Naive B cell (primary cell): ENCODE results near the gene ALDH5A1. TPM values are rescaled to one million over a fixed set of nuclear protein-coding genes. Genes with fewer than 3 reads are reported as not detected.

Source experiments
- ATAC-seq, 2 donors: fragments of 150-1000 bp; cut with Tn5 transposase; 2 replicates each; pipeline ENCODE4 v1.10.0; 2021; ENCODE audit warnings: low read depth in 2 of 2, mild to moderate bottlenecking in 2 of 2, moderate library complexity in 2 of 2
- DNase-seq: peaks from one replicate; pipeline ENCODE4 v3.0.0; 2022
- H3K27ac Mint-ChIP-seq, 6 donors: one replicate each; pipeline ENCODE4 v1.8.0; 2020 to 2022; ENCODE audit warnings: mild to moderate bottlenecking in 6 of 6, mixed read lengths in 6 of 6, moderate library complexity in 5 of 6, inconsistent platforms in 2 of 6
- H3K27me3 Mint-ChIP-seq, 3 donors: one replicate each; pipeline ENCODE4 v1.8.0; 2021 to 2022; ENCODE audit warnings: mixed read lengths in 3 of 3, mild to moderate bottlenecking in 1 of 3
- H3K36me3 Mint-ChIP-seq, 2 donors: one replicate each; pipeline ENCODE4 v1.8.0; 2020 to 2022; ENCODE audit warnings: mixed read lengths in 2 of 2, inconsistent platforms in 1 of 2, mild to moderate bottlenecking in 1 of 2
- H3K4me1 Mint-ChIP-seq, 3 donors: one replicate each; pipeline ENCODE4 v1.8.0; 2020 to 2022; ENCODE audit warnings: mixed read lengths in 3 of 3, inconsistent platforms in 1 of 3, mild to moderate bottlenecking in 1 of 3, moderate library complexity in 1 of 3
- H3K4me3 Mint-ChIP-seq, 8 donors: one replicate each; pipeline ENCODE4 v1.8.0; 2020 to 2022; ENCODE audit warnings: mild to moderate bottlenecking in 8 of 8, mixed read lengths in 8 of 8, moderate library complexity in 8 of 8, inconsistent platforms in 2 of 8
- H3K9me3 Mint-ChIP-seq, 7 donors: one replicate each; pipeline ENCODE4 v1.8.0; 2020 to 2022; ENCODE audit warnings: mixed read lengths in 7 of 7, mild to moderate bottlenecking in 5 of 7, inconsistent platforms in 2 of 7, moderate library complexity in 1 of 7
- polyA plus RNA-seq, 6 donors: library from polyadenylated mRNA; unstranded; fragments of 300-500 nt; fragmentation: Illumina TruSeq; gene quantifications; one replicate each; pipeline ENCODE4 v1.2.3, GENCODE V29; 2021; ENCODE audit warnings: low read depth in 6 of 6

ALDH5A1 gene
- polyA plus RNA-seq, 6 donors from 2014 or later, result 12.1 to 21.8 (median 17.8) TPM

DNA sequence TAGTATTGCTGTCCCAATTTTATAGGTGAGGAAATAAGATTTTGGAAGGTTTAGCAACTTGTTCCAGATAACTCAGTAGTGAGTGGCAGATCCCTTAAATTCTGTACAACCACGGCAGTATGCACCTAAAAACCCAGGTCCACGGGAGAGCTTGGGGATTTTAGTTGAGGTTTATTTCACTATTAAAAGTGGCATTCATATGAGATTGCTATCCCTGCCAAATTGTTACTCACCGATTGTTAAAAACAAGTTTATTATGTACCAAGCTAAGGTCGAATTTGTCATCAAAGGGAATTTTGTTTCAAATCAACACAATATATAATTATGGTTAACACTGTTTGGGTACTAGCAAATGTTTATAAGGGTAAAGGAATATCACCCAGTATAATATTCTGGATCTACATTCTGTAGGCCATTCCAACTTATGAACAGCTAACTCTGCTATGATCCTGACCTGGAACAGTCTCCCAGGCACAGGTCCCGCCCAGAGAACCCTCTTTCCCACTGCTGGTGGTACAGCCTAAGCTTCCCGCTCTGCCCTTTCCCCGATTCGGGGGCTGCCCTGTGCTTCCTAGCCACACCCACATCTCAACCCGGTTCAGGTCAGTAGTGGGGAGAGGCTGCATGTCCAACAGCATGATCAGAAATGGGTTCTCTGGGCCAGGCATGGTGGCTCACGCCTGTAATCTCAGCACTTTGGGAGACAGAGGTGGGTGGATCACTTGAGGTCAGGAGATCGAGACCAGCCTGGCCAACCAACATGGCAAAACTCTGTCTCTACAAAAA lies 30.3 kb upstream of the ALDH5A1 start:
- DNase-seq, result no peak
- Mint-ChIP-seq H3K27me3 (no peaks in the 10 kb centered on the region), H3K27ac (peak overlapping the region in 1 of 6 donors; percentile 16), H3K9me3 (no peaks in the 10 kb centered on the region), H3K4me1 (no peaks in the 10 kb centered on the region), H3K36me3 (peaks cover 0 to 19% of the 10 kb centered on the region in 2 donors), H3K4me3 (no peak overlapping the region)
- no peak for ATAC-seq

- Mint-ChIP-seq H3K4me1 (no peaks in the 10 kb centered on the region), H3K4me3 (no peak overlapping the region), H3K27me3 (no peaks in the 10 kb centered on the region), H3K36me3 (peaks cover 0 to 7% of the 10 kb centered on the region in 2 donors), H3K9me3 (no peaks in the 10 kb centered on the region), H3K27ac (peak overlapping the region in 1 of 6 donors; percentile 49)
- no peak for DNase-seq
- no peak for ATAC-seq
Observed at GRCh38 chr6:24469811-24470210, 25.0 kb upstream of the ALDH5A1 start.

DNA sequence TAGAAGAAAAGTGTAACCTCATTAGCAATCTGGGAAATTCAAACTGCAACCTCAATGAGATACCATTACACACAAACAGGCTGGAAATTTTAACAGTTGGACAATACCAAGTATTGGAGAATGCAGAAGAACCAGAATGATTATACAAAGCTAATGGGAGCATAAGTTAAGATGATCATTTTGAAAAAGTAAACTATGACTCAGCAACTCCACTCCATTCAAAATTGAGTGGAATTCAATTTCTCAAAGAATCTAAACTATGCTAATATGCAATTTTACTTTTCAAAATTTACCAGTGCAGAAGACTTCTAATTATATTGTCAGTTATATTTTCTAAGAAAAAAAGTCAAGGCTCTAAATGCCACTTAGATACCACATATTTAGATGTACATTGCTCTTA lies 22.6 kb upstream of the ALDH5A1 start:
- DNase-seq, result no peak
- Mint-ChIP-seq H3K27ac (no peak overlapping the region), H3K9me3 (no peaks in the 10 kb centered on the region), H3K4me1 (no peaks in the 10 kb centered on the region), H3K27me3 (no peaks in the 10 kb centered on the region), H3K36me3 (no peaks in the 10 kb centered on the region), H3K4me3 (no peak overlapping the region)
- ATAC-seq, result no peak

DNA sequence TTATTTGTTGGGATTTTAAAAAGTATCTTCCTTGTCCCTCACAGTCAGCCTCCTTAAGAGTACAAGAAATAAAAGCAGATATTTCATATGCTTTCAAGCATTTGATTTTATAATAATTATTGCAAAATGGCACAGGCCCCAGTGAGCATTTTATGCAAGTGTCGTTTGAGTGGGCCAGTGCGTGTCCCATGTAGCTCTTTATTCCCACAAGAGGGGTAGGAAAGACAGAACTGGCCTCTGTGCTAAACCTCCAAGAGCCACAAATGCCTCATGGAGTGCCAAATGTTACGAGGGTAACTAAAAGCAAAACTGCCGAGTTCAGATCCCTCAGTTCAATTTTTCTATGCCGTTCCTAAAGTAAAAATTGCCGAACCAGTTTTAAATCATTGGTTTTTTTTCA lies 18.1 kb upstream of the ALDH5A1 start:
- no peak overlapping the region for H3K27ac Mint-ChIP-seq
- DNase-seq, result no peak
- no peaks in the 10 kb centered on the region for H3K27me3 Mint-ChIP-seq
- no peak for ATAC-seq
- no peaks in the 10 kb centered on the region for H3K4me1 Mint-ChIP-seq
- no peaks in the 10 kb centered on the region for H3K9me3 Mint-ChIP-seq
- no peak overlapping the region for H3K4me3 Mint-ChIP-seq
- H3K36me3 Mint-ChIP-seq, result no peaks in the 10 kb centered on the region

DNA sequence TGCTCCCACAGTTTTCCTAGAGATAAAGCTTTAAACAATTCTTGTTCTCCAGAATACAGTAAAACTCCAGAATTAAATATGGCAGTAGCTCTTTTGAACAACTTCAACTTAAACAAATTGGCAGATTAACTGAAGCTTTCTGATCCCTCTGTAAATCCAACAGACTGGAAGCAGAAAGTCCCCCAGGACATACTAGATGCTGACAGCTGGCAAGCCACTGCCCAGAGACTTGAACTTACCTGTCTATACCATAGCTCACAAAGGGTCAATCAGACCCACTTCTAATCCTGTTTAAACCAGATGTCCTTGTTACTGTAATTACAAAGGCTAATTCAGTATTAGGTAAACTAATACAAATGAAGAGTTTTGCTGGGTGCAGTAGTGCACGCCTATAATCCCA lies 17.7 kb upstream of the ALDH5A1 start:
- Mint-ChIP-seq H3K27me3 (no peaks in the 10 kb centered on the region), H3K36me3 (no peaks in the 10 kb centered on the region), H3K4me3 (no peak overlapping the region), H3K4me1 (no peaks in the 10 kb centered on the region), H3K9me3 (no peaks in the 10 kb centered on the region), H3K27ac (no peak overlapping the region)
- DNase-seq, result no peak
- ATAC-seq, result no peak

DNA sequence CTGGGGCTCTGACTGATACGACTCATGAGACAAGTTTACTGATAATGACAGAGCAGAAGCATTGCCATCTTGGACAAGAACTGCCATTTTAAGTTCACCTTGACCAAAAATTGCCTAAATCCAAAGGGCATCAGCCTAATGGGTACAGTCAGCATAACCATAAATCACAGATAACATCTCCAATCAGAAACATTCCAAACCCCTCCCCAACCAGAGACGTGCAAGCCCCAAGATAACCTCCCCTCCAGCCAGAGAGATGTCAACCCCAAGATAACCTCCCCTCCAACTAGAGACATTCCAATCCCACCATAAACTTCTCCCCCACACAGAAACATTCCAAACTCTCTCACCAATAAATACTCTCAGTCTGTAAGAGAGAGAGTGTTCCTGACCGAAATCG lies 15.9 kb upstream of the ALDH5A1 start:
- Mint-ChIP-seq H3K36me3 (no peaks in the 10 kb centered on the region), H3K27ac (peak overlapping the region in 1 of 6 donors; percentile 54), H3K27me3 (no peaks in the 10 kb centered on the region), H3K4me1 (no peaks in the 10 kb centered on the region), H3K9me3 (no peaks in the 10 kb centered on the region), H3K4me3 (no peak overlapping the region)
- ATAC-seq, result no peak
- DNase-seq, result no peak

GRCh38 chr6:24480705-24481104 lies 14.1 kb upstream of the ALDH5A1 start:
- Mint-ChIP-seq H3K4me3 (no peak overlapping the region), H3K4me1 (no peaks in the 10 kb centered on the region), H3K27ac (no peak overlapping the region), H3K9me3 (no peaks in the 10 kb centered on the region), H3K36me3 (no peaks in the 10 kb centered on the region), H3K27me3 (no peaks in the 10 kb centered on the region)
- DNase-seq, result no peak
- ATAC-seq, result no peak

DNA sequence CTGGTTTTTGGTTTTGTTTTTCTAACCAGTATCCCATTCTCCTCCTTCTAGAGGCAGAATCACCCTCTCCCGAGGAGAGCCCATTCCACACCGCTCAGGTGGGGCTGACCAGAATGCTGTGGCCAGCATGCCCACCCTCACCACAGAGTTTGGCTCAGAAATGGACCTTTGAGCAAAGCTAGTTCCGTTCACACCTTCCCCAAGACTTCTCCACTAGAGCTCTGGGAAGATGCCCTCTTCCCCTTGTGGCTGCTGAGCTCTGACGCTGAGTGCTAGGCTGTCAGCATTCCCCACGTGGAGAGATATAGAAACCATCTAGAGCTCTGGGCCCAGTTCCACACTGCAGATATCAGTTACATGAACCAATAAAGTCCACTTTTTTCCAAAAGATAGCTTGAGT lies 13.3 kb upstream of the ALDH5A1 start:
- Mint-ChIP-seq H3K9me3 (no peaks in the 10 kb centered on the region), H3K27me3 (no peaks in the 10 kb centered on the region), H3K36me3 (no peaks in the 10 kb centered on the region), H3K4me3 (no peak overlapping the region), H3K4me1 (no peaks in the 10 kb centered on the region), H3K27ac (no peak overlapping the region)
- ATAC-seq (no peak), DNase-seq (no peak)

DNA sequence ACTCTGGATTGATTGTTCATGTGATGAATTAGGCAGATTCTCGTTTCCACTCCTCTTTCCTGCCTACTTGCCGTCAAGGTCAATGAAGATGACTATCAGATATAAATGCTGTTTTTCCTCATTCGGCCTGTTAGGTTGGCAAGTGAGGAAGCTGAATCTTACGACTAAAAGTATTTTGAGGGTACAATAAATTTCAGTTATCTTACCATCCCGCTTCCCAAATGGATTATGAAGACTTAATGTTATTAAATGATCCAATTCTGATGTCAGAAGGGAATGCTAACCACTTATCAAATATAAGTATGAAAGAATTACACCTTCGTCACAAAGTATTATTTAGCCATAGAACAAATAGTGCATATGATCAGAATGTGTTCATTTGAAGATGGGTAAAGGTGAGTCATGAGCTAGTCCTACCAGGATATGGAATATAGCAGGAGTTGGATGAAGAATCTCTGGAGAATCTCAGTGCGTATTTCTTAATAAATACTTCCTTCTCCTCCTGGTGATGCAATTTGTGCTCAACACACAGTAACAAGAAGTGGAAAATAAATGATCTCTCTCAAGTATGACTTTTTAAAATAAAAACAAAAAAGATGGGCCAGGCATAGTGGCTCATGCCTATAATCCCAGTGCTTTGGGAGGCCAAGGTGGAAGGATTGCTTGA lies 10.0 kb upstream of the ALDH5A1 start:
- ATAC-seq (no peak), DNase-seq (no peak)
- Mint-ChIP-seq H3K36me3 (no peaks in the 10 kb centered on the region), H3K4me3 (no peak overlapping the region), H3K4me1 (peaks cover 0 to under 1% (median 0%) of the 10 kb centered on the region in 3 donors), H3K27ac (no peak overlapping the region), H3K27me3 (no peaks in the 10 kb centered on the region), H3K9me3 (no peaks in the 10 kb centered on the region)

DNA sequence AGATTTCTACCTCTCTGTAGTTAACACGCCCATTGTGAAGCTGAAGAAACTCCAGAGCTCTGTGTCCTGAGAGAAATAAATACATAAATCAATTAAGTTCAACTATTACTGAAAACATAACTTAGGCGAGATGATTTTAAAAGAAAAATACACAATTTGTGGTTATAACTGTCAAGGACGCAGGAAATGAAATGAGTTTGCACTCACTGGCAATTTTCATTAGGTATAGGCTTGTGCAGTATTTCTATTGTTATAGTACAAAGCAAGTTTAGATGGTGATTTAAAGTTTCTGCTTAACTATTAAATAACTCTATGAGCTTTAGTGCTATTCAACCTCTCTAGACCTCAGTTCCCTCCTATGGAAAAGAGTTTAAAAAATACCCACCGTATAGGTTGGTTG lies 8.7 kb upstream of the ALDH5A1 start:
- peaks cover 0 to 4% (median 0%) of the 10 kb centered on the region in 3 donors for H3K4me1 Mint-ChIP-seq
- H3K36me3 Mint-ChIP-seq, result no peaks in the 10 kb centered on the region
- no peaks in the 10 kb centered on the region for H3K27me3 Mint-ChIP-seq
- ATAC-seq (no peak), DNase-seq (no peak)
- H3K9me3 Mint-ChIP-seq, result no peaks in the 10 kb centered on the region
- H3K4me3 Mint-ChIP-seq, result no peak overlapping the region
- H3K27ac Mint-ChIP-seq, result peak overlapping the region in 1 of 6 donors; percentile 51

GRCh38 chr6:24489470-24489869 lies 5.3 kb upstream of the ALDH5A1 start, which contains the start of gene GPLD1:
TSS of gene GPLD1 (minus strand) at chr6:24489578. CDS start at chr6:24489511, 67 bp downstream.
- Mint-ChIP-seq H3K27me3 (no peaks in the 10 kb centered on the region), H3K4me3 (no peak within 1 kb of the TSS), H3K27ac (peak within 1 kb of the TSS in 1 of 6 donors; percentile 27), H3K36me3 (no peaks in the 10 kb centered on the region), H3K4me1 (peaks cover 10 to 13% (median 11%) of the 10 kb centered on the region in 3 donors), H3K9me3 (no peaks in the 10 kb centered on the region)
- DNase-seq, result no peak
- no peak for ATAC-seq

- Mint-ChIP-seq H3K4me3 (no peak overlapping the region), H3K4me1 (peaks cover 10 to 13% (median 13%) of the 10 kb centered on the region in 3 donors), H3K27ac (peak overlapping the region in 1 of 6 donors; percentile 27), H3K27me3 (no peaks in the 10 kb centered on the region), H3K36me3 (no peaks in the 10 kb centered on the region), H3K9me3 (no peaks in the 10 kb centered on the region)
- no peak for ATAC-seq
- no peak for DNase-seq
Observed at GRCh38 chr6:24489881-24490280, 4.9 kb upstream of the ALDH5A1 start.

DNA sequence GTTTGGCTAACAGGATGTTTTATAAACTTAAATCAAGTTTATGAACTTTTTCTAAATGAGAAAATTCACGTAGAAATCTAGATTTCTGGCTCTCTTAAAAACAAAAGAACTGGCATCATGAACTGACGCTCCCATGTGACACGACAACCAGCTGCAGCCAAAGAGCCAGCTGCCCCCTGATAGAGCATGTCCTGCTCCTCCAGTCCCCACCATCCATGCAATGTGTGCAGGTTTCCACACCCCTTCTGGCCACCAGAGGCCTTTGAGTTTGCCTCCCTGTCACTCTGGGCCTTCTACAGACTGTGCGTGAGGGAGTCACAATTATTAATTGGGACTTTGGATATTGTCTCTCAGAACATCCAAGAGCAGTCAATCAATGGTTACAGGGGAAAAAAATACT lies 3.8 kb upstream of the ALDH5A1 start:
- no peaks in the 10 kb centered on the region for H3K27me3 Mint-ChIP-seq
- no peaks in the 10 kb centered on the region for H3K36me3 Mint-ChIP-seq
- ATAC-seq (no peak), DNase-seq (no peak)
- H3K4me3 Mint-ChIP-seq, result peak overlapping the region in 1 of 8 donors; percentile 29
- H3K27ac Mint-ChIP-seq, result no peak overlapping the region
- H3K4me1 Mint-ChIP-seq, result peaks cover 15 to 19% (median 19%) of the 10 kb centered on the region in 3 donors
- no peaks in the 10 kb centered on the region for H3K9me3 Mint-ChIP-seq

DNA sequence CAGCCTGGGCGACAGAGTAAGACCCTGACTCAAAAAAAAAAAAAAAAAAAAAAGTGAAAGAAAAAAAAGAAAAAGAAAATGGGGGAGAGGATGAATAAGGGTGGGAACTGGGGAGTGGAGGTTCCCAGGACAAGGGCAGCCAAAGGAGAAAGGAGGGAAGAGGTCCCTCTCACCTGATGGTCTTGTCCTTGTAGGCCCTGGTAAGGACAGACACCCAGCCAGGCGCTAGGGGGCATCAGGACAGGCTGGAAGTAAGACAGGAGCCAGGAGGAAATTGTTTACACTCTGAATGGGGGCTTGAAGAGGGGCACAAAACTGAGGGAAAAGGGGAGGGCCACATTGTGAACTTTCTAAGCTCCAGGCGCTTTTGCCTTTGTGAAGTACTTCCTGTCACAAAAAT lies 2.3 kb upstream of the ALDH5A1 start:
- Mint-ChIP-seq H3K36me3 (peaks cover 9 to 11% of the 10 kb centered on the region in 2 donors), H3K27me3 (no peaks in the 10 kb centered on the region), H3K4me1 (peaks cover 19 to 26% (median 25%) of the 10 kb centered on the region in 3 donors), H3K9me3 (peaks cover 0 to 8% (median 4%) of the 10 kb centered on the region in 7 donors), H3K4me3 (peak overlapping the region in 3 of 8 donors; percentile 44 to 93 (median 67)), H3K27ac (no peak overlapping the region)
- no peak for DNase-seq
- ATAC-seq, result no peak
